Pulmonary artery endothelial cell (primary cell): ENCODE results near the gene BCAN. TPM values are rescaled to one million over a fixed set of nuclear protein-coding genes. Genes with fewer than 3 reads are reported as not detected.

Experiments used
- DNase-seq: peaks from one replicate; pipeline ENCODE4 v3.0.0-alpha.2; 2011; ENCODE audit warnings: low read depth, low spot score
- total RNA-seq: library from RNA; depleted of rRNA; stranded (reverse); fragments of >200 nt; gene quantifications from 2 replicates; pipeline ENCODE4 v1.2.3, GENCODE V29; 2014

BCAN gene
- total RNA-seq, 1 donor from 2014 or later, result not detected

- peak; percentile 93 for DNase-seq
These were observed 18.3 kb downstream of the BCAN start for GRCh38 chr1:156659988-156660751.

DNA sequence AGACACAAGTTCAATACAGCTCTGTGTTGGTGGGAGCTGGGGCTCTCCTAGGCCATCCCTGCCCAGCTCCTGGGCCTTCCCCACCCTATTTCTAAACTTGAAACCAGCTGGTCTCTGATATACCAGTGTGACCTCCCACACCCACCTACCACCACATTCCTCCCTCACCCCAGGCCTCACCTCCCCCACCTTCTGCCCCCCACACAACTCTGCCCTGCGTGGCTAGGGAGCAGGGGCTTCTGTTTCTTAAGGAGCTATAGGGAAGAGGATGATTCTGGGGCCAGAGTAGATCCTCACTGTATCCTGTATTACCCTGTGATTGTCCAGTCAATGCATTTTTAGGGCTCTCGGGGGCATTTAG is 18.8 kb downstream of the BCAN start:
- no peak for DNase-seq

GRCh38 chr1:156662005-156662799 is 20.3 kb downstream of the BCAN start:
- DNase-seq, result no peak

DNA sequence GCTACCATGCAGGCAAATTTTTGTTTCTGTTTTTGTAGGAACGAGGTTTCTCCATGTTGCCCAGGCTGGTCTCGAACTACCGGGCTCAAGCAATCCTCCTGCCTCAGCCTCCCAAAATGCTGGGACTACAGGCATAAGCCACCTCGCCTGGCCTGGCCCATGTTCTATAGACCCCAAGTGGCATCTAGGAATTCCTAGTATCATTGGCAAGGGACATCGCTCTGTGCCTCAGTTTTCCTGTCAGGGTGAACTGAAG is 20.8 kb downstream of the BCAN start:
- DNase-seq, result no peak

GRCh38 chr1:156663178-156663577 is 21.3 kb downstream of the BCAN start:
- no peak for DNase-seq

DNA sequence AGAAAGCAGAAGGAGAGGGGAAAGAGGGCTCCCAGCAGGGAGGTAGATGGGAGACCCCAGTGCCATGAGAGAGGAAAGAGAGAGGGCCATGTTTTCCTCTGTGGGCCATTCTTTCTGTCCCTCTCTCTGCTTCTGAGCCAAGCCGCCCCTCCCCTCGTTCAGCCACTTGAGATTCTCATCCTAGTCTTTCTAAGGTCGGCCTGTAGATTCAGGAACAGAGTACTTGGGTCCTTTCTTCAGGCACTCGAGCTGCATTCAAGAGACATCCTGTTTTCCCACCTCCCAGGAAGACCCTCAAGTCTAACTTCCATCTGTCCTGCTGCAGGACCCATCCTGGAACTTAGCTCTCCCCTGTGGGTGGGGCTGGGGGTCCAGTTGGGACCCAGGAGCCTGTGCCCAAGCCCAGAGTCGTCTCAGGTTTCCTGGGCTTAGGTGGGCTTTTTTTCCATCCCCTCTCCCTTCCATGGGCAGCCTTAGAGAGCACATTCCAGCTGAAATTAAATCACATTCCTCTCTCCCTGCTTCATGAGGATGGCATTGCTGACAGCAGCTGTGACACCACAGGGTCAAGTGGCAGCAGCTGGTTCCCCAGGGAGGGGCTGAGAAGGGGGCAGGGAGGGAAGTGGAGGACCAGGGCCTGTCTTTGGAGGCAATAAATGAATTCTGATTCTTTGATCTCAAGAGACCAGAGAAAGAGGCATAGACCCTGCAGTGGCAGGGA is 22.3 kb downstream of the BCAN start:
- DNase-seq, result no peak

DNA sequence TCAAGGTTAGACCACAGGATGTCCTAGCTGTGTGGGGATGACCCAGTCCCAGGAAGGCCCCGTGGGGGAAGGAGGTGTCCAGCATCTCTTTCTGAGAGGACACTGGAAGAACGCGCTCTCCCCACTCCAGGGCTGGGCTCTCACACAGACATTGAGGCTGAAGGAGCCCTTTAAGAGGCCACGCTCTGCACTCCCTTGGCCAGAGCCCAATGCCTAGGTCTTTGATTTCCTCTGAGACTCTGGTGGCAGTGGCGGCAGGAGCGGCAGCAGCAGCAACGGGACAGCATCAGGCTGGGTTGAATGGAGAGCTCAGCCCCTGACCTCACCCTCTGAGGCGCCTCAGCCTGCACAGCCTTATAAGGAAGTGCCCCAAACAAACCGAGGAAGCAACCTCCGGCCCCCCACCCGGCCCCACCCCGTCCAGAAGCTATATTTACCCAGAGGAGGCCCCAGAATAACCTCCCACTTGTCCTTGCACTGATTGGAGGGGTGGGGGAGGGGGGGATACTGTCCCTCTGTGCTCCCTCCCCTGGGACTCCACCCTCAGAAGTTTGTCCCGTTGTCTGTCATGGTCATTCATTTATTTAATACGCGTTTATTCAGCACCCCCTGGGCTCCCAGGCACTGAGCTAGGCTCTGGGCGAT is 23.0 kb downstream of the BCAN start:
- no peak for DNase-seq

DNA sequence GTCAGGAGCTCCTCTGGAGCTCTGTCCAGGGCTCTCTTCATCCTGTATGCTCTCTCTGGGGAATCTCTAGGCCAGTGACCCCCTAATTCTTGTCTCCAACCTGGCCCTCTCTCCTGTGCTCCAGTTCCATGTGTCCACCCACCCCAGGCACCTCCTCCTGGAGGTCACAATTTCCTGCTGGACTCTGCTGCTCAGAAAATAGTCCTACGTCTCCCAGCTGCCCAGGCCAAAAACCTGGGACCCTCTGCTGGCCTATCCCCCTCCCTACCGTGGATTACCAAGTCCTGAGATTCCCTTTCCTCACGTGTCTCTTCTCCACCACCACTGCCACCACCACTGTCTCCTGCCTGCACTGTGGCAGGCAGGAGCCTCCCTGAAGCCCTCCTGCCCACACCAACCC is 23.6 kb downstream of the BCAN start:
- DNase-seq, result no peak

DNA sequence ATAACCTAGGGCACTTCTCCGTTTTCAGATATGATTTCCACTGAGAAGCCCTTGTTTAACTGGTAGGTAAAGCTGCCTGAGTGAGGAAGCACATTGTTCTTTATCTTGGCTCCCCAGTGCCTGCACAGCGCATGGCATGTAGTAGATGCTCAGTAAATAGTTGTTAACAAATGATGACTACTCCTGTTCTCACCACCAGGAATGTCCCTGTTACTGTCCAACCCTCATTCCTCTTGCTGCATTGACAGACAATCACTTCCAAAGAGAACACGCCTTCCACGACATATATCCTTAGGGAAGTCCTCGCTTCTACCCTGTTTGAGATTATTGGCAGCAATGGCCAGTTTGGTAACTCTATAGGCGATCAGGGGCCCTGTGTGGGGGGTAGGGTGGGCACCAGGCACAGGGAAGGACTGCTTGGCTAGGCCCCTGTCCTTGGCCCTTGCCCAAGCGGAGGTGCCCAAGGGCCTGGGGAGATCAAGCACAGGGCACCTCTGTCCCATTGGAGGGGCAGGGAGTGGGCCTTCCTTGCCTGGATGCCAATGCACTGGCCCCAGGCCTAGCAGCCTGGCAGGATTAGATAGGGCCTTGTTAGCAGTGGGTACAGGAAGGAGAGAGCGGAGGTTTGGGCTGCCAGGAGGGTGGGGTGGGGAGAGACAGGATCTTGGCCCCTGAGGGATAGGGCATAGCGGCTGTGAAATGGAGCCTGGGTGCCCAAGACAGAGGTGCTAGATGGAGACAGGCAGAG is 25.1 kb downstream of the BCAN start:
- DNase-seq, result no peak

DNA sequence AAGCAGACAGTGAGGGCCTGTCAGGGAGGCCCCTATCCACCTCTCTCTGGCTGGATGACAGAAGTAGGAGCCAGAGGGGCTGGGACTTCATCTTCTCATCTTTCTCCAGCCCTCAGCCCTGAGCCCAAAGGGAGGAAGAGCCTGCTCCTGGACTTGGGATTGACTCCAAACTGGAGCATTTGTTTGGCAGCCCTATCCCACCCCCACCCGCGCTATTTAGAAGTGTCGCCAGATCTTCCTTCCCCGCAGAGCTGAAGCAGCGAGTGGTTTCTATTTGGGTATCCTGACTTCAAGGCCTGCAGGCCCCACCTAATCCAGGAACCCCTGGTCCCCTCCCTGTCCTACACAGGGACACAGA is 25.7 kb downstream of the BCAN start:
- no peak for DNase-seq

- no peak for DNase-seq
These were observed 26.2 kb downstream of the BCAN start for GRCh38 chr1:156667968-156668709.

DNA sequence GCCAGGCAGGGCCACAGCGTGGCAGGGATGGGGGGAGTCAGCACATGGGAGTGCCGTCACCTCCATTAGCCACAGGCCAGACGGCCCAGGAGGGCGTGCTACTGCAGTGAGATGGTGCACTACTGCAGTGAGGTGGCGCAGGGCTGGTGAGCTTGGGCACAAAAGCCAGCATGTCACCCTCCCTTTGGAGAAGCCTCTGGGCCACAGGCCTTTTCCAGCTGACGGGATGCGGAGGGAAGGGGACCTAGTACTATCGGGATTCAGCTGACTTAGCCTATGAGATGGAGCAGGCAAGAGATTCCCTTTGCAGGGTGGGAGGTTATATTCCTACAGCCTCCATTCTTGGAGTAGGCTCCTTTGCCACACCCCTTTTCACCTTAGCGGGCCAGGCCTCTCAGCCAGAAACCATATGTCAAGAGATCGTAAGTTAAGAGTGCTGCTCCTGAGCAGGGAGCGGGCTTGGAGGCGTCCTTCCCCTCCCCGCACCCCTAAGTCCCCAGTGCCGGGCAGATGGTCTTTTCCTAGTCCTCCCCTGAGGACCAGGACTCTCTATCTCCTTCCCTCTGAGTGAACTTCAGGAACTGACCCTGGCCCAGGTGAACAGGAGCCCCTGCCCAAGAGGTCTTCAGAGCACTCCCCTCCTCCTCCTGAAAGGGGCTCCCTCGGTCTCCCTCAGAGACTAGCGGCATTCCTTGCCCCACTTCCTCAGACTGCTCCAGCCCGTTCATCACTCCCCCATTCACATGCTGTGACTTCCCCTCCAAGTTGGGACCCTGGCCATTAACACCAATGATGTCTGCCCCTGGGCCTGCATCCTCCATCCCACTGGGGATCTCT is 27.1 kb downstream of the BCAN start:
- DNase-seq, result no peak

DNA sequence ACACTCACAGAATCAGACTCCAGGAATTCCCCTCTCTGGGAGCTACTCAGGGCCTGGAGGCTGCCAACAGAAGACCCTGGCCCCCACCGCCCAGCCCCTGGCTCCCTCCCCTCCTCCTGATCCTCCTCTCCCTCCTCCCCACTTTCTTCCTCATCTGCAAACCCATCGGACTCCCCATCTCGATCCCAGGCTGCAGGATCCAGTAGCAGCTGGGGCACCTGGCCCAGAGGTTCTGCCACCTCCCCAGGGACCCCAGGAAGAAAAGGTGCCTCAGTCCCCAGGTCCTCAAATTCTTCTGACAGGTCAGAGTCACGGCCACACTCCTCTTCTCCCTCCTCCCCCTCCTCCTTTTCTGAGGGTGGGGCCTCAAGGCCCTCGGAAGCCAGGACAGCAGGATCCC is 27.9 kb downstream of the BCAN start:
- no peak for DNase-seq

DNA sequence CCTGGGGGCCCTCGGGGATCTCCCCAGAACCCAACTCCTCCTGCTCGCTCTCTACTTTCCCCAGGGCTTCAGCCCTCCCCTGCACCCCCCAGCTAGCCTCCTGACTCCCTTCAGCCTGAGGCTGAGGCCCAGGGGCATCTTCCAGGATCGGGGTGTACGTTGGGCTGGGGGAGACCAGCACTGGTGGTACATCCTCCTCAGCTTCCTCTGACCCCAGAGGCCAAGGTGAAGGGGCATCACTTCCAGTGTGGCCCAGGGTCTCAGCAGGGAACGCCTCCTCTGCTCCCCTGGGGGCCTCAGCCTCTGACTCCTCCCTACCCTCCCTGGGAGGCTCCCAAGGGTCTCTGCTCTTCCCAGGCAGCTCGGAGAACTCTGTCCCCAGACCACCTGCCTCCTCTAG is 28.4 kb downstream of the BCAN start:
- DNase-seq, result no peak

- no peak for DNase-seq
These were observed 28.9 kb downstream of the BCAN start for GRCh38 chr1:156670791-156671190.

DNA sequence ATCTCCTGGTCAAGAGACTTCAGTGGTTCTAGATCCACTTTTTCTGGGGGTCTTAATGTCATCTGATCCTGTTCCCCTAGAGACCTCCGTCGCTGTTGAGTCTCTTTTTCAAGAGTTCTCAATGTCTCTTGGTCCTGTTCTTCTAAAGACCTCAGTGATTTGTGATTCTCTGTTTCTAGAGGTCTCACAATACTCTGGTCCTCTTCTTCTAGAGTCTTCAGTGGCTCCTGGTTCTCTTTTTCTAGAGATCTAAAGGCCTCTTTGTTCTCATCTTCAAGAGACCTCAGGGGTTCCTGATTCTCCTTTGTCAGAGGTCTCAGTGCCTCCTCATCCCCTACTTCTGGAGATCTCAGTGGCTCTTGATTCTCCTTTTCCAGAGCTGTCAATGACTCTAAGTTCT is 29.9 kb downstream of the BCAN start:
- no peak for DNase-seq

DNA sequence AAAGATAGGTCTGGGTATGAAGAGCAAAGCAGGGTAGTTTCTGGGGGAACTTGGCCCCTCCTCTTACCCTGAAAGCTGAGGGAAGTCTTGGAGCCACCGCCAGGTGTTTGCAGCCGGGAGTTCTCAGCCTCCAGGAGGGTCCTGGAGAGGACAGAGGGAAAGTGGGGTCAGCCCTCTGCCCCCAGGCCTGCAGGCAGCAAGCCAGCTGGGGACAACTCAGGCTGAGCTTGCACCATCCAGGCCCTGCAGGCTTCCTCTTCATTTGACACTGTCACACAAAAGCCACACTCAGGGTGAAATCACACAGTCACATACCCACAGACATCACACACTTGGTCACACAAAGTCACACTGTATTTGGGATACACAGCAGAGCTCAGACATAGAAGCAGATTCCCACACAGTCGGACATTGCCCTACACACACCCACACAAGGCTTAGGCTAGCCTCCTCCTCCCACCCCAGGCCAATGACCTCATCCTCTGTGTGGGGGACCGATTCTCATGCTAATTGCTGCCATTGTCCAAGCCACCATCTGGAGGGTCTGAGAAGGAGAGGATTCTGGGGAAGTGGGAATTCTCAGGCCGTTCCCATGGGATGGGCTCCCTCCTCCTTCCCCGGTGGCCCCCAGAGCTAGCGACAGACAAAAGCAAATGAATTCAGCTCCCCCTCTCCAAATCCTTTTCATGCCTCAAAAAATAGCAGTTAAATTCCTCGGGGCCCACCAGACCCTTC is 31.6 kb downstream of the BCAN start:
- DNase-seq, result no peak

DNA sequence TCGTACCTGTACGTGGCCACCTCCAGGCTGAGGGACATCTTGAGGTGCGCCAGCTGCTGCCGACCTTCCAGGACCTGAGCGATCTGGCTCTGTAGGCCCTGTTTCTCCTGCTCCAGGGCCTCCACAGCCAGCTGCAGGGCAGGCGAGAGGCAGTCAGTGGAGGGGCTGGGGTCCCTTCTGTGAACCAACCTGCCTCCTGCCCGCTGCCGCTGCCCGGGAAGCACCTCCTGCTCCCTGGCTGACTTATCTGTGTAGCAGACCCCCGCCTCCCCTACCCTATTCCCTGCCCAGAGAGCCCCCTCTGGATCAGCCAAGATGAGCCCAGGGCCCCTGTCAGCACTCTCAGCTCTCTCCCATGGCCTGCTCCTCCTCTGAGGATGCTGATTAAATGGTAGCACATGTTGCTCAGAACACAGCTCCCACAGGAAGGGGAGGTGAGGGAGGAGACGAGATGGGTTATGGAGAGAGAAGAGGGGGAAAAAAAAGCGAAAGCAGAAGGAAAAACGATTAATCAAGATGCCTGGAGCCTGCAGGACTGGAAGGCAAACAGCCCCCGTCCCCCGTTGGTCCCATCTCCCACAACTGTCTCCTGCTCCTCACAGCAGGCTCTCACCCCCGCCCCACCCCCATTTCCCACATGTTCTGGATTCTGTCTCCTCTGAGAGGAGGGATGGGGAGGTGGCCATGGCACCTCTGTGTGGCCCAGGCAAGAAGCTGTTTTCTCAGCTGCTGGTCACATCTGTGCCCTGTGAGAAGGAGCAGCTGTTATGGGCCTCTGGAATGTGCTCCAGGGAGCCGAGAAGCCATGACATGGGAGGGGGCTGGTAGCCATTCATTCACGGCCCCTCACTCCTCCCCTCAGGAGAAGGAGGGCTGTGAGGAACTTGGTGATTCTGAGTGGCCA is 33.5 kb downstream of the BCAN start:
- DNase-seq, result no peak
